SU-DHL-6 (cell line): ENCODE results near the gene NPTXR.

Source experiments
- H2AFZ ChIP-seq: fragments of 200-600 bp; sonication (generic); 2 replicates; pipeline ENCODE4 v1.6.1; 2014; ENCODE audit warnings: low read depth, mild to moderate bottlenecking, moderate library complexity, mixed read lengths, antibody characterized with exemption, low read length; ENCODE audit not compliant: severe bottlenecking
- H3F3A ChIP-seq: fragments of 200-600 bp; shearing (Covaris generic); 2 replicates; pipeline ENCODE4 v1.6.0; 2016; ENCODE audit warnings: antibody characterized with exemption, mild to moderate bottlenecking; ENCODE audit not compliant: insufficient read depth
- H3K27ac ChIP-seq: fragments of 200-600 bp; sonication (generic); 2 replicates; pipeline ENCODE4 v1.5.1; 2016; ENCODE audit warnings: low read depth, mild to moderate bottlenecking, low read length, moderate library complexity, mixed read lengths
- H3K27me3 ChIP-seq: fragments of 200-600 bp; sonication (generic), shearing (Covaris generic); 2 replicates; pipeline ENCODE4 v1.6.0; 2014; ENCODE audit warnings: mild to moderate bottlenecking, low read length
- H3K36me3 ChIP-seq: fragments of 200-600 bp; sonication (generic); 2 replicates; pipeline ENCODE4 v1.6.1; 2014; ENCODE audit warnings: mild to moderate bottlenecking, low read length, mixed read lengths
- H3K4me2 ChIP-seq: fragments of 300-600, 200-600 bp; shearing (Covaris generic), sonication (generic); 2 replicates; pipeline ENCODE4 v1.6.0; 2014; ENCODE audit warnings: low read length, low read depth, mild to moderate bottlenecking; ENCODE audit not compliant: poor library complexity, severe bottlenecking
- H3K4me3 ChIP-seq: fragments of 200-600 bp; sonication (generic); 2 replicates; pipeline ENCODE4 v1.5.1; 2014; ENCODE audit warnings: antibody characterized with exemption, low read length, mild to moderate bottlenecking, mixed read lengths; ENCODE audit not compliant: insufficient read depth, poor library complexity, severe bottlenecking
- H3K79me2 ChIP-seq: fragments of 200-600 bp; sonication (generic); 2 replicates; pipeline ENCODE4 v1.6.1; 2014; ENCODE audit warnings: mild to moderate bottlenecking, low read length, moderate library complexity; ENCODE audit not compliant: insufficient read depth
- H3K9ac ChIP-seq: fragments of 200-600 bp; sonication (generic); 2 replicates; pipeline ENCODE4 v1.7.0; 2014; ENCODE audit warnings: mild to moderate bottlenecking, low read length
- H3K9me2 ChIP-seq: fragments of 200-600 bp; sonication (generic); replicated peaks from 2 replicates; pipeline ENCODE4 v1.6.1; 2014; ENCODE audit warnings: low read length; ENCODE audit not compliant: insufficient read depth
- H3K9me3 ChIP-seq: fragments of 200-600 bp; sonication (generic); 2 replicates; pipeline ENCODE4 v1.6.1; 2014; ENCODE audit warnings: low read length, mixed read lengths; ENCODE audit not compliant: insufficient read depth
- H4K20me1 ChIP-seq: fragments of 200-600 bp; sonication (generic); 2 replicates; pipeline ENCODE4 v1.6.1; 2014; ENCODE audit warnings: low read depth, mild to moderate bottlenecking, antibody characterized with exemption, low read length, moderate library complexity, mixed read lengths
- CTCF ChIP-seq: fragments of 200-600 bp; sonication (generic); IDR thresholded peaks from one replicate; pipeline ENCODE4 v1.5.1; 2017; ENCODE audit warnings: antibody characterized with exemption, mild to moderate bottlenecking, low read length, moderate library complexity; ENCODE audit not compliant: insufficient read depth, poor library complexity, severe bottlenecking
- EZH2phosphoT487 ChIP-seq: fragments of 200-600 bp; sonication (generic), shearing (Covaris generic); conservative IDR thresholded peaks from 2 replicates; pipeline ENCODE4 v1.6.1; 2018; ENCODE audit warnings: mild to moderate bottlenecking, antibody characterized with exemption, low read length, moderate library complexity, mixed read lengths

Gene NPTXR

GRCh38 chr22:38834991-38835390 lies 8.8 kb downstream of the NPTXR start:
- Histone ChIP-seq H3K27me3 (no peaks in the 10 kb centered on the region), H3F3A (no peaks in the 10 kb centered on the region), H3K36me3 (no peaks in the 10 kb centered on the region), H3K9ac (no peak overlapping the region), H3K79me2 (no peaks in the 10 kb centered on the region), H3K9me2 (no peaks in the 10 kb centered on the region), H3K4me3 (no peak overlapping the region), H3K27ac (no peak overlapping the region), H4K20me1 (no peaks in the 10 kb centered on the region), H3K9me3 (no peaks in the 10 kb centered on the region), H3K4me2 (no peak overlapping the region), H2AFZ (no peak overlapping the region)
- TF ChIP-seq CTCF (no peak), EZH2phosphoT487 (no peak)

GRCh38 chr22:38834215-38834953 lies 9.4 kb downstream of the NPTXR start:
- no peak overlapping the region for H3K4me2 ChIP-seq
- H3K79me2 ChIP-seq = no peaks in the 10 kb centered on the region
- no peaks in the 10 kb centered on the region for H3K9me3 ChIP-seq
- TF ChIP-seq CTCF (no peak), EZH2phosphoT487 (no peak)
- no peaks in the 10 kb centered on the region for H3K36me3 ChIP-seq
- no peaks in the 10 kb centered on the region for H3K9me2 ChIP-seq
- no peak overlapping the region for H3K4me3 ChIP-seq
- no peaks in the 10 kb centered on the region for H3K27me3 ChIP-seq
- no peaks in the 10 kb centered on the region for H4K20me1 ChIP-seq
- H3K27ac ChIP-seq = no peak overlapping the region
- H3K9ac ChIP-seq = no peak overlapping the region
- H2AFZ ChIP-seq = no peak overlapping the region
- H3F3A ChIP-seq = no peaks in the 10 kb centered on the region

GRCh38 chr22:38833061-38833460 lies 10.8 kb downstream of the NPTXR start:
- Histone ChIP-seq H2AFZ (no peak overlapping the region), H3K9me3 (no peaks in the 10 kb centered on the region), H3K9me2 (no peaks in the 10 kb centered on the region), H3K36me3 (no peaks in the 10 kb centered on the region), H3F3A (no peaks in the 10 kb centered on the region), H3K27ac (no peak overlapping the region), H3K79me2 (no peaks in the 10 kb centered on the region), H3K4me2 (no peak overlapping the region), H3K4me3 (no peak overlapping the region), H3K27me3 (no peaks in the 10 kb centered on the region; the same call in 1 of the 2 replicates), H4K20me1 (no peaks in the 10 kb centered on the region), H3K9ac (no peak overlapping the region)
- TF ChIP-seq EZH2phosphoT487 (no peak), CTCF (no peak)
